GM18520 (cell line): ENCODE results near the gene SGTB.
A peak's percentile ranks its signal among the peaks of the same experiment; 100 is the strongest.
"Not testable (repeated sequence)": the region's sequence is repeated elsewhere in the genome, so short reads cannot be mapped to it uniquely, and the experiment has no call there.

Source experiments
- ATAC-seq: cut with Tn5 transposase; IDR thresholded peaks from one replicate; pipeline ENCODE4 v1.9.1; 2021; ENCODE audit not compliant: unreplicated experiment

The SGTB gene

GRCh38 chr5:65674749-65675148 lies 47.2 kb downstream of the SGTB start:
- no peak for ATAC-seq

GRCh38 chr5:65672796-65673195 lies 49.1 kb downstream of the SGTB start:
- no peak for ATAC-seq

- ATAC-seq = no peak
Measured at GRCh38 chr5:65668696-65669095, 53.2 kb downstream of the SGTB start.

- ATAC-seq = no peak
Measured at GRCh38 chr5:65663804-65664521, 57.9 kb downstream of the SGTB start.

- no peak for ATAC-seq
Measured at GRCh38 chr5:65654713-65655112, 67.2 kb downstream of the SGTB start.

GRCh38 chr5:65651144-65651543 lies 70.8 kb downstream of the SGTB start:
- ATAC-seq = no peak

- no peak for ATAC-seq
Measured at GRCh38 chr5:65647941-65648340, 74.0 kb downstream of the SGTB start.

GRCh38 chr5:65646938-65647337 lies 75.0 kb downstream of the SGTB start:
- no peak for ATAC-seq

GRCh38 chr5:65640240-65640639 lies 81.7 kb downstream of the SGTB start:
- no peak for ATAC-seq

GRCh38 chr5:65630981-65631380 lies 90.9 kb downstream of the SGTB start:
- ATAC-seq = no peak

- no peak for ATAC-seq
Measured at GRCh38 chr5:65625743-65626142, 96.2 kb downstream of the SGTB start.

- peak; percentile 44 for ATAC-seq
Measured at GRCh38 chr5:65624571-65625555, 97.0 kb downstream of the SGTB start, which contains the start of the genes SHLD3 and TRAPPC13. Gene SHLD3, plus strand, starts transcription at chr5:65625027. Its CDS starts 4,561 bp downstream, at chr5:65629588. Gene TRAPPC13, plus strand, starts transcription at chr5:65625027. Its CDS starts 34 bp downstream, at chr5:65625061.

- ATAC-seq = peak; percentile 93
Measured at GRCh38 chr5:65624025-65624570, 97.8 kb downstream of the SGTB start, which contains the start of gene TRIM23. Gene TRIM23, minus strand, starts transcription at chr5:65624333. Its CDS starts 59 bp downstream, at chr5:65624274.

- no peak for ATAC-seq
Measured at GRCh38 chr5:65623482-65623881, 98.4 kb downstream of the SGTB start.

- ATAC-seq = not testable (repeated sequence)
Measured at GRCh38 chr5:65621961-65622360, 99.9 kb downstream of the SGTB start.

GRCh38 chr5:65620021-65620420 lies 101.9 kb downstream of the SGTB start:
- ATAC-seq = no peak
